ENCODE results near the gene CLIC4. TPM values are rescaled to one million over a fixed set of nuclear protein-coding genes. Genes with fewer than 3 reads are reported as not detected.
"Not testable (repeated sequence)": the region's sequence is repeated elsewhere in the genome, so short reads cannot be mapped to it uniquely, and the experiment has no call there.

The CLIC4 gene
- polyA plus RNA-seq, 4 donors: 168 to 230 (median 203) TPM

- no peak for DNase-seq (ENCODE audit: low read depth in 4 of 4, low spot score in 3 of 4)
Observed at GRCh38 chr1:24717887-24718650, 27.2 kb upstream of the CLIC4 start.

DNA sequence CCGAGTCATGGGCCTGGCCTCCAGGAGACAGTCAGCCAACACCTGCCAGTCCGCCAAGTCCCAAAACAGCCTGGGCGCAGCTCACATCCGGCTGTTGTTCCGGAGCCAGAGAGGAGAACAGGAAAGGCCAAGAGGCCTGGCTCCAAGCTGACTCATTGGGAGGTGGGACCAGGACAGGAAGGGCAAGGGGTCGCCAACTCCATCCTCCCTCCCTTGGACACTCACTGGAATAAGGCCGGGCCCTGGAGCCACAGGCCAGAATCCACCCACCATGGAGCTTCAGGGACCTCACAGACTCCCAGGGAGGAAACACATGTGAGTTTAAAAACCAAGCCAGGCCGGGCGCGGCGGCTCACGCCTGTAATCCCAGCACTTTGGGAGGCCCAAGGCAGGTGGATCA is 25.1 kb upstream of the CLIC4 start:
- no peak for DNase-seq (ENCODE audit: low read depth in 4 of 4, low spot score in 3 of 4)

DNA sequence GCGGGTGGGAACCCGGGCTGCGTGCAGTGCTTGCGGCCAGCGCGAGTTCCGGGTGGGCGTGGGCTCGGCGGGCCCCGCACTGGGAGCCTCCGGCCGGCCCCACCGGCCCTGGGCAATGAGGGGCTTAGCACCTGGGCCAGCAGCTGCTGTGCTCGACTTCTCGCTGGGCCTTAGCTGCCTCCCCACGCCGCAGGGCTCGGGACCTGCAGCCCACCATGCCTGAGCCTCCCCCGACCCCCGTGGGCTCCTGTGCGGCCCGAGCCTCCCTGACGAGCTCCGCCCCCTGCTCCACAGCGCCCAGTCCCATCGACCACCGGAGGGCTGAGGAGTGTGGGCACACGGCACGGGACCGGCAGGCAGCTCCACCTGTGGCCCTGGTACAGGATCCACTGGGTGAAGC is 23.7 kb upstream of the CLIC4 start:
- DNase-seq (ENCODE audit: low read depth in 4 of 4, low spot score in 3 of 4): no peak

GRCh38 chr1:24722073-24723035 is 22.9 kb upstream of the CLIC4 start:
- DNase-seq (ENCODE audit: low read depth in 4 of 4, low spot score in 3 of 4): not testable (repeated sequence)

DNA sequence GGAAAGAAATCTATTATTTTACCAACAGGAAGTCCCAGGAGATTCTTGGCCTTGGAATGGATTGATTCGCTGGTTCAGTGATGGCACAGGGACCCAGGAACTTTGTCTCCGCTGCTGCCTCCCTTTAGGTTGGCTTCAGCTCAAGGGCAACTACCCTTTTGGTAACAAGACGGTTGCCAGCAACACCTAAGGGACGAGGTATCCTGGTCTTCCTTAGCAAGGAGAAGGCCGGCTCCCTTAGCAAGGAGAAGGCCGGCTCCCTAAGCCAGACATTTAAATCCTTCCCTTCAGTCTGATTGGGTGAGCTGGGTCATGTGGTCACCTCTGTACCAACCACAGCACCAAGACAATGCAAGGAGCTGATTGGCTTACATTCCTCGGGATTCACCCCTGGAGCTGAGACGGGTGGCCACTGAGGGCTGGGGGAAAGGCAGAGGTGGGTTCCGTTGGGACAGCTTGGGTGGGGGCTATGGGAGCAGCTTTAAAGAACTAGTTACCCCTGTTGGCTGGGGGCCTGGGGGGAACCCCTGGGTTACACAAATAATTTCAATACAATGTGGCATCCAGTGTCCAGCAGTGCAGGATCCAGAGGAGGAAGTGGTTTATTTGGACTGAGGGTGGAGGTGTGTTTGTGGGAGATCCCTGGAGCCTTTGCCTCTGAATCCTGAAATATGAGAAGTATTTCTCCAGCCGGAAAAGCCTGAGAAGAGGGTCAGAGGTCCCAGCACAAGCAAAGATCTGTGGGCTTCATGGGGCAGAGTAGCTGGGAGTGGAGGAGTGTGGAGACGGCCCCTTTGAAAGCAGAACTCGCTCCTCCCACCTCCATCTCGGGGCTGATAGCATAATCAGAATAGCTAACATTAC is 20.7 kb upstream of the CLIC4 start:
- DNase-seq (ENCODE audit: low read depth in 4 of 4, low spot score in 3 of 4): no peak

GRCh38 chr1:24725209-24725651 is 20.0 kb upstream of the CLIC4 start:
- DNase-seq (ENCODE audit: low read depth in 4 of 4, low spot score in 3 of 4): no peak

DNA sequence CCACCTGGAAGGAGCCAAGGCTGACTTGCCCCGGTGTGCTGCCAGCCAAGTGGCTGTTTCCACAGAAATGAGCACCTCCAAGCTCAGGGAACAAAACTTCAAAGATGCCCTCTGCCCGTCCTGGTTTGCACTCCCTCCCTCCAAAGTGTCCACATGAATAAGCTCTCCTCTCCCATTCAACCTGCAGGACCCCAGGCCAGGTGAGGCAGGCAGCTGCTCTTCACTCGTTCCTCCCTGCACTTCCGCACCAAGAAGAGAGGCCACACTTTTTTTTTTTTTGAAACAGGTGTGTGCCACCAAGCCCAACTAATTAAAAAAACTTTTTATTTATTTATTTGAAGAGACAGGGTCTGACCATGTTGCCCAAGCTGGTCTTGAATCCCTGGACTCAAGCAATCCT is 18.5 kb upstream of the CLIC4 start:
- DNase-seq (ENCODE audit: low read depth in 4 of 4, low spot score in 3 of 4): no peak

DNA sequence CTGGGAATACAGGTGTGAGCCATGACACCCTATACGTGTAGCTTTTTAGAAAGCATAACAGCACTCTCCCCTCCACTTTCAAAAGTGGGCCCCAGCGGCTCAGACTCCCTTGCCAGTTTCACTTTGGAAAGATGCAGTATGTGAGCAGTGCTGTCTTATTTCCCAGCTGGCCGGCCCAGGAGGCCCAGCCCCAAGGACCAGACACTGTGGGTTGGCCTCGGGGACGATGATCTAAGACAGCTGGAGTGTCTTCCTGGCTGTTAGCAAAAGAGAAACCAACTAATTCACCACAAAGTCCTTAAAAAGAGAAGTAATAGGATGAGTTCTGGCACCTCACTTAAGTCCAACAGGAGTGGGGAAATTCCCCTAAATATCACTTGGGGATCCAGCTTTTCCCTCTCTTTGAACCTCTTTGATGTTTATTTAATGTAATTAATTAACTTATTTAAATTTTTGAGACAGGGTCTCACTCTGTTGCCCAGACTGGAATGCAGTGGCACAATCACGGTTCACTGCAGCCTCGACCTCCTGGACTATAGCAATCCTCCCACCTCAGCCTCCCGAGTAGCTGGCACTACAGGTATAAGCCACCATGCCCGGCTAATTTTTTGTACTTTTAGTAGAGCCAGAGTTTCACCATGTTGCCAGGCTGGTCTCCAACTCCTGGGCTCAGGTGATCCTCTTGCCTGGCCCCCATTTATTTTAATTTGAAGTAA is 17.6 kb upstream of the CLIC4 start:
- DNase-seq (ENCODE audit: low read depth in 4 of 4, low spot score in 3 of 4): no peak

DNA sequence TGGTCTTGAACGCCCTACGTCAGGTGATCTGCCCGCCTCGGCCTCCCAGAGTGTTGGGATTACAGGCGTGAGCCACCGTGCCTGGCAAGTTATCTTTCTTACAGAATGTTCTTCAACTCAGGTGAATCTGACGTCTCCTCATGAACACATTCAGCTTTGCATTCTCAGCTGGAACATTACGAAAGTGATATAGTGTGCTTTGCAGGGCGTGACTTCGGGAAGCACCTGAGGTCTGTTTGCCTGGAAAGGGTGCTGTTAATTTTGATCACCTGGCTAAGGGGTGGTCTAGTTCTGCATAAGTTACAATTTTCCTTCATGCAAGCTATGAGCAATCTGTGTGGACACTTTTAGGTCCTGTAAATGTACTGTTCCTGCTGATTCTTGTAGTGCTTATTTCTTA is 16.3 kb upstream of the CLIC4 start:
- DNase-seq (ENCODE audit: low read depth in 4 of 4, low spot score in 3 of 4): no peak

GRCh38 chr1:24732186-24732885 is 12.9 kb upstream of the CLIC4 start:
- no peak for DNase-seq (ENCODE audit: low read depth in 4 of 4, low spot score in 3 of 4)

DNA sequence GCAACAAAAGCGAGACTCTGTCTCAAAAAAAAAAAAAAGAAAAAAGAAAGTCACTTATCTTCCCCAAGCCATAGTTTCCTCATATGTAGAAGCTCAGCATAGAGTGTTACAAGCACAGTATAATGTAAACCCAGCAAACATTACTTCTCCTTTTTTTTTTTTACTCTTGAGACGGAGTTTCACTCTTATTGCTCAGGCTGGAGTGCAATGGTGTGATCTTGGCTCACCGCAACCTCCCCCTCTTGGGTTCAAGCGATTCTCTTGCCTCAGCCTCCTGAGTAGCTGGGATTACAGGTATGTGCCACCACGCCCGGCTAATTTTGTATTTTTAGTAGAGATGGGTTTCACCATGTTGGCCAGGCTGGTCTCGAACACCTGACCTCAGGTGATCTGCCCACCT is 11.9 kb upstream of the CLIC4 start:
- DNase-seq (ENCODE audit: low read depth in 4 of 4, low spot score in 3 of 4): not testable (repeated sequence)

- DNase-seq (ENCODE audit: low read depth in 4 of 4, low spot score in 3 of 4): no peak
Observed at GRCh38 chr1:24735156-24735508, 10.1 kb upstream of the CLIC4 start.

GRCh38 chr1:24735509-24736375 is 9.5 kb upstream of the CLIC4 start:
- no peak for DNase-seq (ENCODE audit: low read depth in 4 of 4, low spot score in 3 of 4)

DNA sequence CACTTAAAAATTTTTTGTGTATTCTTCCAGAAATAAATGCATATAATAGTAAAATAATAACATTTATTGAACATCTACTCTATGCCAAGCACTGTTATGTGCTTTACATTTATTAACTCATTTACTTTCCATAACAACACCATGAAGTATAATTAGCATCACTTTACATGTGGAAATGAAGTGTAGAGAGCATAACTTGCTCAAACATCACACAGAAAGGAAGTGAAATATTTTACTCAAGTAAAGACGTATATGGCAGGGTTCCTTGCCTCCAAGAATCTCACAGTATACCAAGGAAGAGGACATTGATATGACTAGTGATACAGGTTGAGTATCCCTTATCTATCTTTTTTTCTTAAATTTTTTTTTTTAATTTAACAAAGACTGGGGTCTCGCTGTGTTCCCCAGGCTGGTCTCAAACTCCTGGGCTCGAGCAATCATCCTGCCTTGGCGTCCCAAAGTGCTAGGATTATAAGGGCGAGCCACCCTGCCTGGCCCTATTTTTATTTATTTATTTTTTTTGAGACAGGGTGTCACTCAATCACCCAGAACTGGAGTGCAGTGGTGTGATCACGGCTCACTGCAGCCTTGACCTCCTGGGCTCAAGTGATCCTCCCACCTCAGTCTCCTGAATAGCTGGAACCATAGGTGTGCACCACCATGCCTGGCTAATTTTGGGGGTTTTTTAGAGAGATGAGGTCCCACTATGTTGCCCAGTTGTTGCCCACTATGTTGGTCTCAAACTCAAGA is 7.7 kb upstream of the CLIC4 start:
- DNase-seq (ENCODE audit: low read depth in 4 of 4, low spot score in 3 of 4): no peak

DNA sequence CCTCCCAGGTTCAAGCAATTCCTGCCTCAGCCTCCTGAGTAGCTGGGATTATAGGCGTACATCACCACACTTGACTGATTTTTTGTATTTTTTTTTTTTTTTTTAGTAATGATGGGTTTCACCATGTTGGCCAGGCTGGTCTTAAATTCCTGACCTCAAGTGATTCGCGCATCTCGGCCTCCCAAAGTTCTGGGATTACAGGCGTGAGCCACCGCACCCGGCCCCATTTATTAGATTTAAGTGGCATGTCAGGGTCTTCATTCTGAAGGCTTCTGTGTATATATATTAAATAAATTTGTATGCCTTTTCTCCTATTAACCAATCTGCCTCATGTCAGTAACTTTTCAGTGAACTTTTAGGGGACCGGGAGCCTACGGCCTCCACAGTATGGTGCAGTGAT is 6.0 kb upstream of the CLIC4 start:
- DNase-seq (ENCODE audit: low read depth in 4 of 4, low spot score in 3 of 4): no peak

- DNase-seq (ENCODE audit: low read depth in 4 of 4, low spot score in 3 of 4): no peak
Observed at GRCh38 chr1:24742090-24742938, 2.9 kb upstream of the CLIC4 start.

Measured in left renal pelvis (tissue), 4 donors.